Ramos (cell line): ENCODE results near the gene DMBT1.

Experiments used
- in situ Hi-C: fragments of 300-500 bp; cut with MboI; formaldehyde crosslinking; loops from one replicate; pipeline ENCODE4 v1.14.3; 2022; ENCODE audit warnings: low sequenced_read_pairs; ENCODE audit not compliant: unreplicated experiment

DMBT1 gene

DNA sequence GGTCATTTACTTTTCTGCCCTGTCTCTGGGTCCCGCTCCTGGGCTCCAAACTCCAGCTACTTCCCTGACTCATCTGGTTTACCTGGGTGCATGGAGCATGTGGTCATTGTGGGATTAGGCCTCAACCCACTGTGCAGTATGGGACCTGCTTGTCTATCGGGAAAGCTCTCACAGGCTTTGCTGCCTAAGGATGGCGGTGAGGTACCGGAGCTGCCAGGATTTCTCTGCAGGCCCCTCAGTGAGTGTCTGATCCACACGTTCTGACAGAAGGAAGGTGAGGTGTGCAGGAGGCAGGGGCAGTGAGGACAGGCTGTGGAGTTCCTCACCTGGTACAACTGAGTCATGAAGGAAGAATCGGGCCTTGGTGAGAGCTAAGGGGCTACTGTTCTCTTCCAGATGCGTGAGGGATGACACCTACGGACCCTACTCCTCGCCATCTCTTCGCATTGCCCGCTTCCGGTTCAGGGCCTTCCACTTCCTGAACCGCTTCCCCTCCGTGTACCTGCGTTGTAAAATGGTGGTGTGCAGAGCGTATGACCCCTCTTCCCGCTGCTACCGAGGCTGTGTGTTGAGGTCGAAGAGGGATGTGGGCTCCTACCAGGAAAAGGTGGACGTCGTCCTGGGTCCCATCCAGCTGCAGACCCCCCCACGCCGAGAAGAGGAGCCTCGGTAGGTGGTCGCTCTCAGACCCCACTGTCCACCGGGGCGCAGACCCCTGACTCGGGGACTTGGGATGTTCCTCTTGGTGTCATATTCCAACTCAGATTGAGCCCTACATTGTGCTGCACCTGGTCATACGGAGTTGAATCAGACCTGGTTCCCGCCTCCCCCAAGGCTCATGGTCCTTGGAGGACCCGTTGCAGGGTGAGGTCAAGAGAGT, 82.4 kb downstream of the DMBT1 start:
- in situ Hi-C loops: loop anchor here (10.0 kb wide), 1 partner anchor 912 kb away; no protein-coding TSS in a partner anchor

DNA sequence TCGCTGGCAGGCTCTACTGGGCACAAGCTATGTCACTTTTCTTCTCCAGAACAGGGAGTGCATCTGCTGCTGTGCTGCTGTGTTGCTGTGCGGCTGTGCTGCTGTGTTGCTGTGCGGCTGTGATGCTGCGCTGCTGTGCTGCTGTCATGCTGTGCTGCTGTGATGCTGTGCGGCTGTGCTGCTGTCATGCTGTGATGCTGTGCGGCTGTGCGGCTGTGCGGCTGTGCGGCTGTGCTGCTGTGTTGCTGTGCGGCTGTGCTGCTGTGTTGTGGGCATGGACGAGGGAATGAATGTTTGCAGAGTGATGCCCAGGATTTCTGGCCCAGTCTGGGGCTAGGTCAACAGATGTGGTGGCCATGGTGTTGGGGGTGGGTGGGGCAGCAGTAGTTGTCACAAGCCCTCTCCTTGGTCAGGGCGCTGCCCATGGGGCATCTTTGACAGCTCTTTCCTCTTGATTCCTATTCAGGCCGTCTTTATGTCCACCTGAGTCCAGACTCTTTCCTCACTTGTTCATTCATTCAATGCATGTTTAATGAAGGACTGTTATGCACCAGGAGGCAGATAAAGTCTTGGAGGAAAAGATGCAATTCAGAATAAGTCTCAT, 83.5 kb downstream of the DMBT1 start:
- in situ Hi-C loops: loop anchor here (10.0 kb wide), 1 partner anchor 911 kb away; no protein-coding TSS in a partner anchor

DNA sequence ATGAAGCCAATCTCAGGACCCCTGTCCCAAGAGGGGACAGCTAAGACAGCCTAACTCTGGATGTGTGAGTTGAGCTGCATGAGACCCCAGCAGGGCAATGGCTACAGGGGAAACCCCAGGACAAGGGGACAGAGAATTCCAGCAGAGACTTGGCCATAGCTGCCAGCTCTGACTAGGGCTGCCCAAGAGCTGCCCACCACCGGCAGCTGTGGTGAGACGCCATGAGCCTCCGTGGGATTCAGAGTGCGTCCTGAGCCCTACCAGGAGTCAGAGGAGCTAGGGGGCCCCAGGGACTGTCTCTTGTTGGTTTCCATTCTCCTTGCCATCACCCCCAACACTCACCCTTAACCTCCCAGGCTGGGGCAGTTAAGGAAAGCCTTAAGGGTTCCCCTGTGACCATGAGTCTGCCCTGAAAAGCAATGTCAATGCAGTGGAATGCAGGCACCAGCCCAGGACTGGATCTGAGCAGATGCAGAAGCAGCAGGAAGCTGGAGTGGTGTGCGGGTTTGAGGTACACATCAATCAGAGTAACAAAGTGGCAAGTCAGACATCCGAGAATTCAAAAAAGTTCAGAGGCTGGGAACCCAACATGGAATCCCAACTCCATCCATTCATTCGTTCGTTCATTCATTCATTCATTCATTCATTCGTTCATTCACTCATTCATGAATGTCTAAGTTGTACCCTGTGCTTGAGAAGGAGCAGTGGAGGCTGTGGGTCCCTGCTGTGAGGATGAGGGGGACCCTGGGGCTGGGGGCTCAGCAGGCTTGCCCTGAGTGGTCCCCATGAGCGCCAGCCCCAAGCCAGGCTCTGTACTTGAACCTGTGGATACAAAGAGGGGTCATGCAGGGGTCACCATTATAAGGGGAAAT, 86.2 kb downstream of the DMBT1 start:
- in situ Hi-C loops: loop anchor here (10.0 kb wide), 1 partner anchor 908 kb away; no protein-coding TSS in a partner anchor

DNA sequence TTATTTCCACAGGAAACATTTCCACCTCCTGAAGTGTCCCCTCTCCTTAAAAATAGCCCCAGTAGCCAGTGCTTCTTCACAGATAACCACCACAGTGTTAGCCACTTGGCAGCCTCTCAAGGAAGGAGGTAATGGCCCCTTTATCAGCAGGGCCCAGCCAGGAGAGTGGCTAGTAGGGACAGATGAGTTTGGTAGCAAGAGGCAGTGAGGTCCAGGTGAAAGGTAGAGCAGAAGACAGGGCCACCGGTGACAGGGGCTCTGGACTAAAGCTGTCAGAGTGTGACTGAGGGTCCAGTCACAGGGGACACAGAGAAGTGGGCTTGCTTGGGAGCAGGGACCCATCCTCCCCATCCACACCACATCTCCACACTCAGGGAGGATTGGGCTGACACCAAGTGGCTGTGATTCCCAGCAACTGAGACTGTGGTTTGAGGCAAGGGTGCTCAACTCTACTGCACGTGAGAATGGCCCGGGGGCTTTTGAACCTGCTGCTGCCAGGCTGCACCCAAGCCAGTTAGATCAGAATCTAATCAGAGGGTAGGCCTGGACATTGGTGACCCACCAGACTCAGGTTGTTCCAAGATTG, 86.9 kb downstream of the DMBT1 start:
- in situ Hi-C loops: loop anchor here (10.0 kb wide), 1 partner anchor 907 kb away; no protein-coding TSS in a partner anchor

DNA sequence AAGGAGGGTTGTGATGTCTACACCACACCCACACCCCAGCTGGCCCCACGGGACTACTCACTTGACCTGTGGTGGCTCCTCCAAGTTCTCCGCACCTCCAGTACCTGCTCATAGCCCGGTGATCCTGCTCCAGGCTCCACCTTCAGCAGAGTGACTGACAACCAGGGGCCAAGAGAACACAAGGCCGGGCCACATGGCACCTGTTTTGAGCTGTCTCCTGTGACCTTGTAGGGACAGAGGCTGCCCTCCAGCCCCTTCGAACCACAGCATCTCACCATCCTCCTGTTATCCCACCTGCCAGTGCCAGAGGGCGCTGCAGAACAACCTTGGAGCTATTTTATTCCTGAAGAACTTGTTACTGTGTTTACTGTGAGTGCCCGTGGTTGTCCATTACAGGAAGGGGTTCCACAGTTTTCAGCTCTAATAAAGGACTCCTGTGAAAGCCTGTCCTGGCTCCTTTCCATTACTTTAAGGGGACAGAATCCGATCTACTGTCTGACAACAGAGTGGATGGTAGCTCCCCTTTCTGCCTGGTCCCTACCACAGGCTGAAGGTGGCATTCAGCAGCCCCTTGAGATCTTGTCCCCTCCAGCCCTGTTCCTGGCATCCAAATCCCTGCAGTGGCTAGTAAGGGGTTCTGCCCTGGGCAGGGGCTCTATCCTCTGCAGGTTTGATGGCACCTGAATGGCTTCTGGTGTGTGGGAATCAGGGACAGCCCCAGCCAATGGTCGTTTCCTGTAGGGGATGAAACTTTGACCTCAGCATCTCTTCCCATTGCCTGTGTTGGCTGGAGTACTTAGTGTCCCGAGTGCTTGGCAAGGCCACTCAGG, 88.3 kb downstream of the DMBT1 start:
- in situ Hi-C loops: loop anchor here (10.0 kb wide), 1 partner anchor 906 kb away; no protein-coding TSS in a partner anchor

DNA sequence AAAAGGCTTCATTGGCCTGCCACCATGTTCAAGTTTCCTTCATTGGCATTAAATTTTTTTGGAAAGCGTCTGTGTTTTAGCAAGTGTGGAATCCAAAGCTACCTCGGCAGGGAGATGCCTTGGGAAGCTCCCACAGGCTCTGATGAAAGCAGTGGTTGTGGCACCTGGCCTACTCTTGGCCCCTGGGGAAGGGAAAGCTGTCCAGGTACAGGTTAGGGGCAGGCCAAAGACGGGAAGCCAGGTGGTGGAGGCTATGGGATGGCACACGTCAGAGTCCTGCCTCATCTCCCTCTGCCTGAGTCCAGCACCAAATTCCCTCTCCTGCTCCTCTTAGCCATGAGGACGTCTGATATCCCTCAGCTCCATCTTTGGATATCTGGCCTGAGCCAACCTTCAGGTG, 89.3 kb downstream of the DMBT1 start:
- in situ Hi-C loops: loop anchor here (10.0 kb wide), 1 partner anchor 905 kb away; no protein-coding TSS in a partner anchor

DNA sequence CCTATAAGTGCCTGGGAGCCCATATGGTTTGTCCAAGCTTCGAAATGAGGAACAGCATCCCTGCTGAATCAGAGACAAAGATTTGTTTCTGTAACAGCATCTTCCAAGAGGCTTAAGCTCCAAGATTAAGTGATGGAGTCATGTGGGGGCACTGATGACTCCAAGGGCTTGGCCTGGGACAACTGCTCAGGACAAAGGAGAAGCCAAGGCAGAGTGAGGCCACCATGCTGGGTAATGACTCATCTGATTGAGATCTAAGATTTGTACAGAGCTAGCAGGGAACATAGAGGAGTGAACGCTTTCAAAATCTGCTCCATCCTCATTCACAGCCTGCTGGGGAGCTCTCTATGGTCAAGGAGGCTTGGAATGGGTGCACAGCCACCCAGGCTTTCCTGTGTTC, 89.8 kb downstream of the DMBT1 start:
- in situ Hi-C loops: no loop called here

DNA sequence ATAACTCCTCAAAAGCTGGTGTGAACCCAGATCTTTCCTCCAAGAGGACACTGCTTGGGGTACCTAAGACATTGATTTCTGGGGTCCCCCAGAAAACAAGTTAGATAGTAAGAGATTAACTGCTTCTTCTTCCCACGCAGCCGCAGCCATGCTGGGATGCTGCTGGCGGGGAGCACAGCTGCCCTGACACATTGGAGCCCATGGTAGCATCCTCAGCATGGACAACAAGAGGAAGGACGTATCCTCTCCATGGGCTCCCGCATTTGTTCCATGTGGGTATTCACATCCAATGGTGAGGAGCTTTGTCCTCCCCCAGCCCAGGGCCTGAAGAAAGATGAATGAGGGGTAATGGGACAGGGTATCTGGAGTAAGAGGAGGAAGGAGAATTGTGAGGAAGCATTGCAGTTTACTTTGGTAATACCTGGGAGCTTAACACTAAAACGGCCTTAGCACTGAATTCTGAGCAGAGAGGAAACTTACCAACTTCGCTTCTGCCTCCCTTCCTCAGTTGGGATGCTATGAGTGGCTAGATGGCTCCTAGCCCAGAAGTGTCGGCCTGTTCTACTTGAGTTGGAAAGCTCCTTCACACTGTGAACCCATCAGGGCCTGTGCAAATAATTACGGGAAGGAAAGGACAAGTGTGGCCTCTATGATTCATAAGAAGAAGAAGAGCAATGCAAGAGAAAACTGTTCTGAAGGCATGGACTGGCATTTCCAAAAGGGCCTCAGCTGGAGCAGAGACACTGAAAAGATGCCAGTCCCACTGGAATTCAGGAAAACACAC, 95.2 kb downstream of the DMBT1 start:
- in situ Hi-C loops: no loop called here

DNA sequence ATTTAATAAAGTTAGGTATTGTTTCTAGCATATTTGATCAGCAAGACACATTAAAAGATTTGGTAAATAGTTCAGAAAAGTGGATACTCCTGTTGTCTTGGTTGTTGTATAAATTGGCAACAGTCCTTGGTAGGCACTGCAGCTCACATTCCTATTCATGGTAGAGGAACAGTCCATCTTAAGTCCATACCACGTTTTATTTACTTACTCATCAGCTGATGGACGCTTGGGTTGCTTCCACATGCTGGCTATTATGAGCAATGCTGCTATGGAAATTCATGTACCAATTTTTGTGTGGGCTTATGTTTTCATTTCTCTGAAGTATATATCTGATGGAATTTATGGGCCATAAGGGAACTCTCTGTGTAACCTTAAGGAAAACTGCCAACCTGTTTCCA, 95.8 kb downstream of the DMBT1 start:
- in situ Hi-C loops: no loop called here

DNA sequence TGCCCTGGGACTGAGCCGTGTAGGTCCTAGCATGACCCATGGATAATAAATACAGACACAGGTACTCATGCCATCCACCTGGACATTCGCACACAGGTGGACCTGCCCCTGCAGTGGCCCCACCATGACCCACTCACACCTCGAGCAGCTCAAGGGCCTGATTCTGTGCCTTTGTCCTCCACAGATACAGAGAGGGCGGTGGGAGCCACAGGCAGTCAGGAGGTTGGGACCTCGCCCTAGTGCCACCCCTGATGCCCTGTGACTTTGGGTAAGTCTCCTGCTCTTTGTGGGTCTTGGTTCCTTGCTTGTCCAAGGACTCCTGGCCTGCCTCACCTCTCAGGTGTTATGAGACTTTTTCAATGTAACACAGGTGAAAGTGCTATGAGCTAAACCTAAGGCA, 96.2 kb downstream of the DMBT1 start:
- in situ Hi-C loops: no loop called here

DNA sequence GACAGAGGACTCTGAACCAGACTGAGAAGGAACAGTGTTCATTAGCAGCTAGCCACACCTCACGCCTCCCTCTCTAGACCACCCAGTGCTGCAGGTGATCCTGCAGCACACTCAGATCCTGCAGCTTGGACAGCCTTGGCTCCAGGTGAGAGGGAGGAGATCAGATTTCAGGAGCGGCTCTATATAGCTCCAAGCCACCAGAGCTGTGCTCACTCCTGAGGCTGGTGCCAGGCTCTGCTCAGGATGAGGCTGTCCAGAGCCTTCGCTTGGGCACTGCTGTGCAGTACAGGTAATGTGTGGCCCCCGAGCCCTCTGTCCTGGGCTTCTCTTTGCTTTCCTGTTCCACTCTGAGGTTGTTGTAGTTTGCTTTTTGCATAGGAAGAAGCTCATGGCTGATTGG, 96.7 kb downstream of the DMBT1 start:
- in situ Hi-C loops: no loop called here

DNA sequence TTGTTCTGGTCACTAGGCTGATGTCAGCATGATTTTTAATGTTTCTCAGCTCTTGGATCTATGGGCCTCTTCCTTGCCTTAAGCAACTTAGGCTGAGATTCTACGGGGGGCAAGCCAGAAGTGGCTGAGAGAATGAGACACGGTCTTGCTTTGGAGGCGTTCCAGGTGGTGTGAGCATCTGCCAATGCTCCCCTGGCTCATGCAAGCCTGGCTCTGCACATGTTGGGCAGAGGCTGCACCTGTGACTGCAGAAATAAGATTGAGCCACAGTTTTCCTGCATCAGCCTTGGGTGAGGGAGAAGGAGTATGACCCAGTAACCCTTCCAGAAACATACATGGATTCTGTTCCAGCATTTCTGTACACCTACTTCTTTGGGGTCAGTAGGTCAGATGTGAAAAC, 97.2 kb downstream of the DMBT1 start:
- in situ Hi-C loops: no loop called here

DNA sequence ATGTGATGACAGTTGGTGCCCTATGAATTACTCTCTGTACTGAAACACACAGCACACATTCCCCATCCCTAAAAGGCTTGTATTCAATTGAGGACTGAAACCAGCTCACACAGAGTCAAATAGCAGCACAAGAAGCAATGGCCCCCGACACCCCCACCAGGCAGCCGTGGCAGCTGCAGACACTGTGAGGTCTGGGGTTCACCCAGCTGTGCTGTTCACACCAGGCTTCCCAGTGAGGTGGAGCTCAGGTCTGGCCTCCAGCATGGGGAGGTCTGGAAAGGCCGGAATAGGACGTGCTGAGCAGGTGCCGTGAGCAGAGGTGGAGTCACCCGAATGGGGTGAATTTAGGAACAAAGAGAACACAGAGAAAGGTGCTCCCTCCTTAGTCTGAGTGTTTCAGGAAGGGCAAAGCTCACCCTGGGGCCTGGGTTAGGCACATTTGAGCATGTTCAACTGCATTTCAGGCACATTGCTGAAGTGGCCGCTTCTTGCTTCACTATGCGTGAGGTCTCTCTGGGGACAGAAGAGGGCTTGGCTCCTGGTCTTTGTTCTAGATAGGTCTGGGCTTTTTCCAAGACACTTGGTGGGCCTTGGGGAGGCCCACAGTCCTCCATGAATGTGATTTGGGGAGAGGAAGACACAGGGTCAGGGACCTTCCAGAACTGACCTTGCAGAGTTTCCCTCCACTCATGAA, 97.9 kb downstream of the DMBT1 start:
- in situ Hi-C loops: no loop called here

DNA sequence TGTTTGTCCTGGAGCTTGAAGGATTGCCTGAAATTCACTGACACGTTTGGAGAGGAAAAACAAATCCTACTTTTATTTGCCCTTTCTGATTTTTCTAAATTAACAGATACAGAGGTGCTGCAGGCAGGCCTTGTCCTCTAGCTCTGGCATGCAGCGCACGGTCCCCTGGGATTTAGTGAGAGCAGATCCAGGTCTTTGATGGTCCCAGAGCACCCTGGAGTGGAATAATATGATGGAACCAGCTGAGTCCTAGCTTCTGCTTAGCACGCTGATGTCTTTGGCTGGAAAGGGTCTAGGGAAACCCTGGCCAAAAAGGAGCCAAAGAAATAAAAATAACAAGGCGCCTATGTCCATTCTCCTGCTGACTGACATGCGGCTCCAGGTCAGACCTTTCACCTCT, 98.6 kb downstream of the DMBT1 start:
- in situ Hi-C loops: no loop called here

DNA sequence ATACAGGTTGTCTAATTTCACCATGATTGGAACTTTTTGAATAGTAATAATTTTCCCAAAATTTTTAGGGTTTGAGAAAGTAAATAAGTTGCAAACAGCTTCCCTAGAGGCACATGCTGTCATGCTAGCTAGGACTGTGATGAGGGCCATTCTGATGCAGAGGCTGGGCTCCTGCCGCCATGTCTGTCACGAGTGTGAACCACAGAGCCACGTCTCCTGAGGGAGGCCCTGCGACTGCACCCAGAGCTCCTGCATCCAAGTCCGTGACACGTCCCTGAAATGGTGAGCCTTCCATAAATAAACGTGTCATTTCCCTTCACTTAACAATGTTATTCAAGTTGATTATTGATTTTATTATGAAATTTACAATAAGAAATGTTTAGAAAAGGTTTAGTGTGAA, 99.1 kb downstream of the DMBT1 start:
- in situ Hi-C loops: no loop called here

DNA sequence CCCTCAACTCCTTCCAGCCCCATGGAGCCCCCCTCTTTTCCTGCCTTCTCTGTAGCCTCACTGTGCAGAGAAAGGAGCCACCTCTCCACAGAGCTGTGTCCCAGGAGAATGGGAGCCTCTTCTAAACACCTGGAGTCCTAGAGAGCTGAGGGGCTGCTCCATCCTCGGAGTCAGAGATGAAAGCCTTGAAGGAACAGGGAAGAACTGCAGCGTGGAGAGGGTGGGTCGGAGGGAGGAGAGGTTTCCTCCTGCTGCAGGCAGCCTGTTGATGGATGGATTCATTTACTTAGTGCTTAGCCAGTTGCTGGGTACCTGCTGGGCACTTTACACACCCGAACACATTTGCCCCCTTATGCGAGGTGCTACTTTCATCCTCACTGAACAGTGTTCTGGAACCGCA, 100.1 kb downstream of the DMBT1 start:
- in situ Hi-C loops: no loop called here

DNA sequence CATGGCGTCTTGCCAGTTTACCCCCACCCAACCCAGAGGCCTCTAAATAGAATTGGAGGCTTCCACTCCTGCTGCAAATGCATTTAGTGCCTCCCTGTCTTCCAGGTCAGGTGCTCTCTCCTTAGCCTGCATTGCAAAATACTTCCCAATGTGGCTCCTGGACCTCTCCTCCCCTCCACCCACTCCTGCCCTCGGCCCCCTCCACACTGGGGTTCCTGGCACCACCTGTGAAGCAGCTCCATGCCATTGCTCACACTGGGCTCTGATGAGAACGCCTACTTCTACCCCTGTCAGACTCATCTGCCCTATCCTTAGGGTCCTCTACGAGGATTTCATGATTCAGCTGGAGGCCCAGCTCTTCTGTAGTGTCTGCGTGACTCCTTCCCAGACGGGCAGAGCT, 101.7 kb downstream of the DMBT1 start:
- in situ Hi-C loops: no loop called here

DNA sequence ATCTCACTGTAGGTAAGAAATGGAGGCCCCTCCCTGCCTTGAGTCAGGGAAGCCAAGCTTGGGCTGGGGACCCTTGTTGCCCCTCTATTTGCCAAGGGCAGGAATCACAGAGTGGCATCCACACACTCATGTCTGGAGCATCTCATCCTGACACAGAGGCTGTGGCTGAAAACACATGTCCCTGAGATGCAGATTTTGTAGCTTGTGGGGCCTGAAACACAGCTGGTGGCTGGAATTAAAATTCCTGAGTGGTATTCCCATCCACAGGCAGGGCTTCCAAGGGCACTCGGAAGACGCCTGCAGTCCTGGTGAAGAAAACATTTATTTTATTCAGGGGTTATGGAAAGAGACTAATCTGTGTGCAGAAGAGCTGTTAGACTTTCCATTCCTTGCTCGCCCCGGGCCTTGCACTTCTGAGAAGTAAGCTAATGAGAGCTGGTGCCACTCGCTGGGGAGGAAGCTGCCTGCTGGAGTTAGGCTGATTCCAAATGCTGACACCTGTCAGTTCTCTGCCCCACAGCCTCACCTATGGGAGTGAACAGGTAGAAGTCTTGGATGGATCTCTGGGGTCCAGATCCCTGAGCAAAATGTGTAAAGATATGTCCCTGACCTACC, 103.1 kb downstream of the DMBT1 start:
- in situ Hi-C loops: no loop called here
